ENCODE measurements around the gene C12orf75. TPM values are rescaled to one million over a fixed set of nuclear protein-coding genes. Genes with fewer than 3 reads are reported as not detected.

C12orf75 gene
- total RNA-seq, 4 donors from 2014 or later: 16.1 to 20.1 (median 18.3) TPM

DNA sequence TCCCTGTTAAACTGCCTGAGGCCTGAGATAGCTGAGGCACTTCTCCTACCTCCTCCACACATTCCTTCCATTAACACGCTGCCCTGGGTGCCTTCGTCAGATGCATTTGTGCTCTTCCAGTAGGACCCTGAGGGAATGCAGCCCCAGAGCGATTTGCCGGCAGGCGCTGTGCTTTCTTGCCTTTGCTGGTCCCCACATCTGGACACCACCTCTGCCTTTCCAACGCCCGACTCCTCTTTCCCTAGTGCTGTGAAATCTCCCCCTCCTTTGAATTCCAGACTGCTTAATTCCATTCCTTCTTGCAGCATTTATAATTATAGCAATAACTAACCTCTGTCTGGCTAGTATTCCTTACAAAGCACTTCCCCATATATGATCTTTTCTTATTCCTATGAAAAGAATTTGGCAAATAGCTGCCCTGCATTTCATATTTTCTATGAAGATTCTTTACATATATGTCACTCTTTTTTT lies 88.4 kb downstream of the C12orf75 start:
- H3K9me3 ChIP-seq: no peaks in the 10 kb centered on the region
- DNase-seq: no peak
- no peaks in the 10 kb centered on the region for H3K4me1 ChIP-seq
- TF ChIP-seq, protein P1, sequence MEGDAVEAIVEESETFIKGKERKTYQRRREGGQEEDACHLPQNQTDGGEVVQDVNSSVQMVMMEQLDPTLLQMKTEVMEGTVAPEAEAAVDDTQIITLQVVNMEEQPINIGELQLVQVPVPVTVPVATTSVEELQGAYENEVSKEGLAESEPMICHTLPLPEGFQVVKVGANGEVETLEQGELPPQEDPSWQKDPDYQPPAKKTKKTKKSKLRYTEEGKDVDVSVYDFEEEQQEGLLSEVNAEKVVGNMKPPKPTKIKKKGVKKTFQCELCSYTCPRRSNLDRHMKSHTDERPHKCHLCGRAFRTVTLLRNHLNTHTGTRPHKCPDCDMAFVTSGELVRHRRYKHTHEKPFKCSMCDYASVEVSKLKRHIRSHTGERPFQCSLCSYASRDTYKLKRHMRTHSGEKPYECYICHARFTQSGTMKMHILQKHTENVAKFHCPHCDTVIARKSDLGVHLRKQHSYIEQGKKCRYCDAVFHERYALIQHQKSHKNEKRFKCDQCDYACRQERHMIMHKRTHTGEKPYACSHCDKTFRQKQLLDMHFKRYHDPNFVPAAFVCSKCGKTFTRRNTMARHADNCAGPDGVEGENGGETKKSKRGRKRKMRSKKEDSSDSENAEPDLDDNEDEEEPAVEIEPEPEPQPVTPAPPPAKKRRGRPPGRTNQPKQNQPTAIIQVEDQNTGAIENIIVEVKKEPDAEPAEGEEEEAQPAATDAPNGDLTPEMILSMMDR (IDR thresholded peaks at IDR 0.05): no peak
- TF ChIP-seq POLR2A (IDR thresholded peaks at IDR 0.05): no peak
- H3K36me3 ChIP-seq: no peaks in the 10 kb centered on the region
- H3K4me3 ChIP-seq: no peak overlapping the region
- no peak overlapping the region for H3K27ac ChIP-seq
- no peaks in the 10 kb centered on the region for H3K27me3 ChIP-seq

DNA sequence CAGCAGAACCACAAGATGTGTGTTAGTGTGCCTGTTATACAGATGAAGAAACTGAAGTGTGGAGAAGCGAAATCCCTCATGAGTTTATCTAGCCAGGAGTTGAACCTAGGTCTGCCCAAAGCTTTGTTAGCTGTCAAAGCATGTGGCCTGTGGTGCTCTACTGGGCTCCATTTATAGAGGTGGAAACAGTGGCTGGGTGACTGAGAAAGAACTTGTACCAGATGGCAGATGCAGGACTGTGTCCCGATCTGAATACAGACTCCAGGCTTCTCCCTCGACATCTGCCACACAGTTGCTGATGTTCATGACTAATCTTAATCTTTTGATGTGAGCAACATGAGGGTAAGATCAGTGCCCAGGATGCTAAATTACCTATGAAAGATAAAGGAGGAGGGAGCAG lies 89.1 kb downstream of the C12orf75 start:
- TF ChIP-seq, protein P1 (IDR thresholded peaks at IDR 0.05): no peak
- no peak for TF ChIP-seq POLR2A (IDR thresholded peaks at IDR 0.05)
- Histone ChIP-seq H3K36me3 (no peaks in the 10 kb centered on the region), H3K4me1 (no peaks in the 10 kb centered on the region), H3K27ac (no peak overlapping the region), H3K27me3 (no peaks in the 10 kb centered on the region), H3K9me3 (no peaks in the 10 kb centered on the region), H3K4me3 (no peak overlapping the region)
- no peak for DNase-seq

DNA sequence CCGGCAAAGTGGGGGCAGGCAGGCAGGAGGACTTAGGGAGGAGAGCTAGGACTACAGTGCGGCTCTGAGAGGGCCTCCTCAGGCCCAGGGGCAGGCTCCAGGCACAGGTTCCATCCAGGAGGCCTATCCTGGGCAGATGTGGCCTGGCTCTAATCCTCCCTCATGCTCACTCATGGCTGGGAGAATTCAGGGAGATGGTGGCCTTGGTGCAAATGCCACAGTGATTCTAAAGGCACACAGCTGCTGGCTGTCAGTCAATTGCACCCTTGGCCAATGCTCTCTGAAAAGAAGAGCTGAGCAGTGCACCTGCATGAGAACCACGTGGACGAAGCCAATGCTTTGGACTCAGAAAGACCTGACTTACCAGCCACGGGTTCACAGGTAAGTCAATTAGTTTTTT lies 89.6 kb downstream of the C12orf75 start:
- Histone ChIP-seq H3K4me3 (no peak overlapping the region), H3K9me3 (no peaks in the 10 kb centered on the region), H3K27ac (no peak overlapping the region), H3K27me3 (no peaks in the 10 kb centered on the region), H3K4me1 (no peaks in the 10 kb centered on the region), H3K36me3 (no peaks in the 10 kb centered on the region)
- TF ChIP-seq POLR2A (IDR thresholded peaks at IDR 0.05): no peak
- TF ChIP-seq, protein P1 (IDR thresholded peaks at IDR 0.05): no peak
- no peak for DNase-seq

DNA sequence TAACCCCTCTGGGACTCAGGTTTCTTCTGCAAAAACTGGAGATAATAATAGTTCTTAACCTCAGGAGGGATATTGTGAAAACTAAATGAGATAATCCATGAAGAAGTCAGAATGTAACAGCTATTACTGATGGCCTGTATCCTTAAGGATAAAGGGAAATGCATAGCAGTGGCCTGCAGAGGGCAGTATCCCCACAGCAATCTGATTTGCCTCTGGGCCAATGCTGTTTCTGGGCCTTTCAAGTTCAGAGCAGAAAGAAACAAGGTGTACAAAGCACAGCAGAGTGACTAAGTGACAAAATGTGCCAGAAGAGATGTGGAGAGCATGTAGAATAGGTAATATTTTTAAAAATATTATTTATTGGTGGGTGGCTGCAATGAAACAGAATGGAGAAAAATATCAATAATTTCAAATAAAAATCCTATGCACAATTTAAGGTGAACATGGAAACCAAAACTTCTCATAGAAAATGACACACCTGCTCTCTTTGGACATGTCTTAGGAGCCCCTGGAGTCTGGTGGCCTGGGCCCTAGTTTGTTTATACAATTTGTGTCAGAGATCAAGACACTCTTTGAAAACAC lies 90.3 kb downstream of the C12orf75 start:
- Histone ChIP-seq H3K4me1 (no peaks in the 10 kb centered on the region), H3K36me3 (no peaks in the 10 kb centered on the region), H3K27ac (no peak overlapping the region), H3K9me3 (no peaks in the 10 kb centered on the region), H3K4me3 (no peak overlapping the region), H3K27me3 (no peaks in the 10 kb centered on the region)
- TF ChIP-seq, protein P1 (IDR thresholded peaks at IDR 0.05): peak; percentile 38 to 94 (median 81)
- TF ChIP-seq POLR2A (IDR thresholded peaks at IDR 0.05): no peak
- DNase-seq: peak; percentile 32 to 82 (median 57)

Other genes with a start within 250 kb of the C12orf75 start
- 1 to 10 TPM in 3 of 4 donors, under 1 TPM in 1; 0.70 to 5.8 (median 4.0) TPM for gene ALDH1L2, start 246.2 kb upstream of the C12orf75 start, total RNA-seq
- 10 to 100 TPM; 56.6 to 93.3 (median 71.4) TPM for gene WASHC4, start 223.0 kb upstream of the C12orf75 start, total RNA-seq
- 100 to 1,000 TPM; 169 to 203 (median 185) TPM for gene APPL2, start 94.5 kb upstream of the C12orf75 start, total RNA-seq

All from Peyer's patch (tissue), 4 donors.